Prostate gland (tissue), 2 donors: ENCODE measurements around the gene STX1B.

Source experiments
- CTCF ChIP-seq, 4 experiments: fragments of 200-600 bp in 2 of 4; fragments of 450-650 bp in 2 of 4; sonication (generic) in 2 of 4; IDR thresholded peaks; 1 replicate in 3 of 4; 2 replicates in 1 of 4; pipeline ENCODE4 v1.5.1; 2016 to 2019; ENCODE audit warnings: antibody characterized with exemption in 4 of 4, mild to moderate bottlenecking in 2 of 4, moderate library complexity in 2 of 4
- POLR2A ChIP-seq: fragments of 450-650 bp; IDR thresholded peaks from one replicate; pipeline ENCODE4 v1.6.1; 2016; ENCODE audit warnings: antibody characterized with exemption, mild to moderate bottlenecking

- TF ChIP-seq CTCF (IDR thresholded peaks at IDR 0.05) = no peak
- no peak for TF ChIP-seq POLR2A
These were observed 26.3 kb upstream of the STX1B start for GRCh38 chr16:31036691-31037090.
